HG02970 (cell line): ENCODE measurements around the gene COL1A1.

Experiments used
- ATAC-seq: cut with Tn5 transposase; IDR thresholded peaks from one replicate; pipeline ENCODE4 v1.9.1; 2021; ENCODE audit warnings: mild to moderate bottlenecking, moderate library complexity, moderate number of reproducible peaks; ENCODE audit not compliant: unreplicated experiment, low FRiP score

COL1A1 gene

GRCh38 chr17:50175035-50175807, 26.2 kb downstream of the COL1A1 start:
- ATAC-seq, result no peak

GRCh38 chr17:50174444-50174843, 27.0 kb downstream of the COL1A1 start:
- no peak for ATAC-seq

GRCh38 chr17:50173335-50173941, 28.0 kb downstream of the COL1A1 start:
- ATAC-seq, result no peak

GRCh38 chr17:50172936-50173334, 28.5 kb downstream of the COL1A1 start:
- no peak for ATAC-seq

- no peak for ATAC-seq
Observed at GRCh38 chr17:50172130-50172529, 29.3 kb downstream of the COL1A1 start.

- ATAC-seq, result no peak
Observed at GRCh38 chr17:50171371-50172071, 29.9 kb downstream of the COL1A1 start.

GRCh38 chr17:50170662-50171370, 30.6 kb downstream of the COL1A1 start:
- no peak for ATAC-seq

GRCh38 chr17:50169881-50170459, 31.5 kb downstream of the COL1A1 start:
- no peak for ATAC-seq

- no peak for ATAC-seq
Observed at GRCh38 chr17:50169121-50169764, 32.2 kb downstream of the COL1A1 start.

GRCh38 chr17:50168319-50168718, 33.1 kb downstream of the COL1A1 start:
- ATAC-seq, result no peak

GRCh38 chr17:50167371-50167770, 34.1 kb downstream of the COL1A1 start:
- ATAC-seq, result no peak

GRCh38 chr17:50166518-50167181, 34.8 kb downstream of the COL1A1 start:
- ATAC-seq, result no peak

- no peak for ATAC-seq
Observed at GRCh38 chr17:50165867-50166517, 35.4 kb downstream of the COL1A1 start, which contains the start of gene SGCA. SGCA (plus strand) TSS chr17:50166005; CDS start chr17:50166041, 36 bp downstream.

GRCh38 chr17:50165466-50165865, 36.0 kb downstream of the COL1A1 start:
- ATAC-seq, result no peak

GRCh38 chr17:50165066-50165465, 36.4 kb downstream of the COL1A1 start:
- ATAC-seq, result no peak

- no peak for ATAC-seq
Observed at GRCh38 chr17:50164697-50164988, 36.8 kb downstream of the COL1A1 start.

- no peak for ATAC-seq
Observed at GRCh38 chr17:50163843-50164696, 37.4 kb downstream of the COL1A1 start.
